ENCODE data around the gene KCNMA1. TPM values are rescaled to one million over a fixed set of nuclear protein-coding genes. Genes with fewer than 3 reads are reported as not detected.

The KCNMA1 gene
- total RNA-seq, 2 donors from 2014 or later: 0.48 to 0.56 TPM

DNA sequence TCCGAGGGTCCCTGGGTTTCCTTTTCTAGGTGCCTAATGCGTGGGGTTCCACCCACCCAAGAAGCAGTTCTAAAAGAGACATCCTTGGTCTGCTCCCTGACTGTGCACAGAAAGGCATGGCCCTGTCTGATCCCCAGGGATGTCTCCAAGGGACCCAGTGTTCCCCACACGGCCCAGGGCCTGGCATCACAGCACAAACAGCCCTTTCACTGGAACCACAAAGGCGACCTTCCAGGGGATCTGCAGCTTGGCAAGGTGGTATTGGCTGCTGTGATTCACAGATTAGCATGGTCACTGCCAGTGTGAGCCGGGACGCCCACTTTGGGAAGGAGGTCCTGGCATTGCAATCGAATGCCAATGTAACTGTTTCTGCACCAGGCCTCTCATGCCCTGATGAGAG lies 6.4 kb downstream of the KCNMA1 start:
- H3K27ac Mint-ChIP-seq: no peak overlapping the region
- no peaks in the 10 kb centered on the region for H3K4me1 Mint-ChIP-seq
- no peaks in the 10 kb centered on the region for H3K36me3 Mint-ChIP-seq (ENCODE audit: low read depth)
- no peak overlapping the region for H3K4me3 Mint-ChIP-seq
- no peak for ATAC-seq (replicated peaks)
- H3K27me3 Mint-ChIP-seq: peaks cover 31% of the 10 kb centered on the region
- H3K9me3 Mint-ChIP-seq: no peaks in the 10 kb centered on the region

DNA sequence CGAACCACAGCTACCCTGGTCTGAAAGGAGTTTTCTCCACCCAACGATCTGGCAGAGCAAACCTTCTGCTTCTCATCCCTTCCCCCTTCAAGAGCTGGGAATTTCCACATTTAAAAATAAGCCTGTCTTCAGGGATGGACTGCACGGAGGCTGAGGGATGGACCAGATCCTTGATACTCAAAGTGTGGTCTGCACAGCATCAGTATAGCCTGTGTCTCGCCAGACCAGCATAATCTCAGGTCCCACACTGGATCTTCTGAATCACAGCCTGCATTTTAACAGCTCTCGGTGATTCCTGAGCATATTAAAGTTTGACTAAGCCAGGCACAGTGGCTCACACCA lies 7.1 kb downstream of the KCNMA1 start:
- Mint-ChIP-seq H3K9me3 (no peaks in the 10 kb centered on the region), H3K27me3 (peaks cover 23% of the 10 kb centered on the region), H3K27ac (no peak overlapping the region), H3K4me1 (no peaks in the 10 kb centered on the region), H3K4me3 (no peak overlapping the region), H3K36me3 (ENCODE audit: low read depth) (no peaks in the 10 kb centered on the region)
- ATAC-seq (replicated peaks): no peak

DNA sequence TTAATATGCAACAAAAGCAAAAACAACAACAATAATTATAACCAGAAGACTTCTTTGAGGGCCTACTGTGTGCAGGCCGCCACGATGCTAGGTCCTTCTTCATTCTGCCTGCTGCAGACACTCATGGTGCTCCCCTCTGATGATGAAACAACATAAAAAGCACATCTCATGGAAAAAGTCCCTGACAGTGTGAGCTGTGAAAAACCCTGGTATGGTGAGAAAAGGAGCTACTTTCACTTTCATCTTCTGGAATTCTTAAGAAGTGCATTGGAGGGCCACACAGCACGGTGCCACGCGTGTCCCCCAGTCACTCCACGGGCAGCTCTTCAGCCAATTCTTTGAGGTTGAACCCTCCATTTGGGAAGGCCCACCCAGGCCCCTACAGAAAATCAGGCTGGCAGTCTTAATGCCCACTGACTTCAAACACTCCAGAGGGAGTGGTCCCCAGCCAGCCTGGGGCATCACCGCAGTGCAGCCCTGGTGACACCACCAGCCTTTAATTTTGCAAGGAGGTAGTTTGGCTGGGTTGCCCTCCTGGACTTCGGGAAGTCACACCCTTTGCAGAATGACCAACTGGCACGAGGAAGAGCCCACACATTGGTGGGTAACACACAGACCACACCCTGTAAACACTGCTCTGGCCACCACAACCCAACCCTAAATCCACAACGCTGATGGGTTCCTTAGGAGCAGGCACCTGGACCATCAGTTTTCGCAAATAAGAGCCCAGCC lies 7.7 kb downstream of the KCNMA1 start:
- Mint-ChIP-seq H3K4me1 (no peaks in the 10 kb centered on the region), H3K4me3 (no peak overlapping the region), H3K27ac (no peak overlapping the region), H3K27me3 (peaks cover 18% of the 10 kb centered on the region), H3K36me3 (ENCODE audit: low read depth) (no peaks in the 10 kb centered on the region), H3K9me3 (no peaks in the 10 kb centered on the region)
- no peak for ATAC-seq (replicated peaks)

GRCh38 chr10:77628906-77629730 lies 8.5 kb downstream of the KCNMA1 start:
- Mint-ChIP-seq H3K9me3 (no peaks in the 10 kb centered on the region), H3K27ac (no peak overlapping the region), H3K4me3 (no peak overlapping the region), H3K36me3 (ENCODE audit: low read depth) (no peaks in the 10 kb centered on the region), H3K27me3 (peaks cover 11% of the 10 kb centered on the region), H3K4me1 (no peaks in the 10 kb centered on the region)
- ATAC-seq (replicated peaks): no peak

GRCh38 chr10:77626266-77626935 lies 11.2 kb downstream of the KCNMA1 start:
- Mint-ChIP-seq H3K4me1 (peaks cover 4% of the 10 kb centered on the region), H3K27ac (no peak overlapping the region), H3K36me3 (ENCODE audit: low read depth) (no peaks in the 10 kb centered on the region), H3K9me3 (no peaks in the 10 kb centered on the region), H3K4me3 (no peak overlapping the region), H3K27me3 (peaks cover 4% of the 10 kb centered on the region)
- ATAC-seq (replicated peaks): no peak

DNA sequence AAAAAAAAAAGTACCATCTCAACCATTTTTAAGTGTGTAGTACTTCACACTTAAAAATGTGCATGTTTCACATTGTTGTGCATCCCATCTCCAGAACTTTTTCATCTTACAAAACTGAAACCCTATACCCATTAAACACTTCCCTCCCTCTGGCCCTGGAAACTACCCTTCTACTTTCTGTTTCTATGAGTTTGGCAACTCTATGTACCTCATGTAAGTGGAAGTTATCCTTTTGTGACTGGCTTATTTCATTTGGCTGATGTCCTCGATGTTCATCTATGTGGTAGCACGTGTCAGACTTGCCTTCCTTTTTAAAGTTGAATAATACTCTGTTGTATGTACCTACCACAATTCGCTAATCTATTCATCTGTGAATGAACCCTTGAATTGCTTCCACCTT lies 12.2 kb downstream of the KCNMA1 start:
- H3K4me3 Mint-ChIP-seq: no peak overlapping the region
- no peak overlapping the region for H3K27ac Mint-ChIP-seq
- peaks cover 4% of the 10 kb centered on the region for H3K27me3 Mint-ChIP-seq
- no peak for ATAC-seq (replicated peaks)
- H3K36me3 Mint-ChIP-seq (ENCODE audit: low read depth): no peaks in the 10 kb centered on the region
- no peaks in the 10 kb centered on the region for H3K9me3 Mint-ChIP-seq
- peaks cover 4% of the 10 kb centered on the region for H3K4me1 Mint-ChIP-seq

- Mint-ChIP-seq H3K9me3 (no peaks in the 10 kb centered on the region), H3K4me3 (no peak overlapping the region), H3K27me3 (no peaks in the 10 kb centered on the region), H3K27ac (no peak overlapping the region), H3K4me1 (peaks cover 4% of the 10 kb centered on the region), H3K36me3 (ENCODE audit: low read depth) (no peaks in the 10 kb centered on the region)
- no peak for ATAC-seq (replicated peaks)
These were observed 14.7 kb downstream of the KCNMA1 start for GRCh38 chr10:77622889-77623291.

DNA sequence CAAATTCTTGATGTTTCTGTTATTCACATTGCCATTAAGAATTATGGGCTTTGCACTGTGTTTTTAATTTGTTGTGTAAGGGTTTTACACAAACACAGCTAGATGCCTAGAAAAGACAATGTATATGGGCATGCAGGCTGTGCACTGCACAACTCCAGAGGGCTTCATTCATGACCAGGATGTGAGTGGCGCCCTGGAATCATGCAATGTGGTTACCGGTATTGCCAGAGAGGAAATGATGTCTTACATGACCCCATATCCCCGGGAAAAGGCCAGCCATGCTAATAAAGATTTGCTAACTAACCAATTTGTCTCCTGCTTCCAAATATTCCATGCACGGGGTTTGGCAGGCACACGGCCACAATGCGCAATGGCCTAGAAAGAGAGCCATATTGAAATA lies 16.9 kb downstream of the KCNMA1 start:
- Mint-ChIP-seq H3K27ac (no peak overlapping the region), H3K4me3 (no peak overlapping the region), H3K4me1 (peaks cover 4% of the 10 kb centered on the region), H3K36me3 (ENCODE audit: low read depth) (no peaks in the 10 kb centered on the region), H3K9me3 (no peaks in the 10 kb centered on the region), H3K27me3 (peaks cover 5% of the 10 kb centered on the region)
- no peak for ATAC-seq (replicated peaks)

DNA sequence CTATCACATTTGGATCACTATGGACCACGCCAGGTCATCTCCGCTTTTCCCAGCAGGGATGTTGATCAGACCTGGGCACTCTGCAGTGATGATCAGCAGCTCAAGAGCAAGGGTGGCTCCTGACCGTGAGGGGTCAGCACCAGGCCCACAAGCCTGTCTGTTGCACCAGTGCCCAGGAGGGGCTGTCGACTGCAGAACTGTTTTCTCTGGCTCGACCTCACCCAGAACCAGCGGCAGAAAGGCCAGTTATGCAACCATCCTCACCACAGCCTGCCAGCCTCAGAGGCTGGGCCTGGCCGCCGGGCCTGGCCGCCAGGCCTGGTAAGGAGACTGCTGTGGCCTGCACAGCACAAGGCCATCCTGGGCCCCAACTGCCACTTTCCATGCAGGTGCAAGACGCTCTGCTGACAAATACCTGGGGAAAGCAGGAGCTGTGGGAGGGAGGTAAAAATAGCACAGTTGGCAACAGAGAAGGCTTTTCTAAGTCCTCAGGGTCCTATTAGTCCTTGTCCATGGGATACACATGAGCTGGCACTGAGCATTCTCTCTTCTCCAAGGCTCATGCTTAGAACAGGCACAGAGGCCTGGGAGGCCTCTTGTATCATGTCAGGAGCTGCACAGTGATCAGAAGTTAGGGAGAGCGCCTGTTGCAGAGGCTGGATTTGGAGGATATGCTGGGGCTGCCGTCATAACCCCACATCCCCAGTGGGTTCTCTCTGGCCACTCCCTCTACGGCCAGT lies 17.5 kb downstream of the KCNMA1 start:
- no peak for ATAC-seq (replicated peaks)
- no peak overlapping the region for H3K4me3 Mint-ChIP-seq
- peaks cover 4% of the 10 kb centered on the region for H3K4me1 Mint-ChIP-seq
- peaks cover 8% of the 10 kb centered on the region for H3K27me3 Mint-ChIP-seq
- no peak overlapping the region for H3K27ac Mint-ChIP-seq
- H3K9me3 Mint-ChIP-seq: no peaks in the 10 kb centered on the region
- H3K36me3 Mint-ChIP-seq (ENCODE audit: low read depth): no peaks in the 10 kb centered on the region

DNA sequence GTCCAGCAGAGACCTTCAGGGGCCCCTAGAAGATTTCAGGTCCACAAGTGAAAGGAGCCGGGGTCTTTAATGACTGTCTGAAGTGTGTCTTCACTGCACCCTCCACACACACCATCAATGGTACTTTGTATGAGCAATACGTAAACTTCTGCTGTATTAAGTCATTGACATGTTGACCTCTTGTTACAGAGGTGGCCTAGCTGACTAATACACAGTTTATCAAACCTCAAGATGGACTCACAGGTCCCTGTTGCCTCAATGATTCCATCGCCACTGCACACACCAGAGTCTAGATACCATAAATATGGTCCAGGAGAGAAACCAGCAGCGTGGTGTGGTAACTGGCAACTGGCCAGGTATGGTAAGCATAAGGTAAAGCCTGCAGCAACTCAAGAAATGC lies 19.5 kb downstream of the KCNMA1 start:
- ATAC-seq (replicated peaks): no peak
- peaks cover 4% of the 10 kb centered on the region for H3K4me1 Mint-ChIP-seq
- H3K36me3 Mint-ChIP-seq (ENCODE audit: low read depth): no peaks in the 10 kb centered on the region

GRCh38 chr10:77616766-77617165 lies 20.8 kb downstream of the KCNMA1 start:
- Mint-ChIP-seq H3K9me3 (no peaks in the 10 kb centered on the region), H3K36me3 (ENCODE audit: low read depth) (no peaks in the 10 kb centered on the region), H3K27me3 (peaks cover 8% of the 10 kb centered on the region), H3K4me3 (no peak overlapping the region), H3K27ac (no peak overlapping the region), H3K4me1 (no peaks in the 10 kb centered on the region)
- no peak for ATAC-seq (replicated peaks)

More for the DNA sequence above, 19.5 kb downstream of the KCNMA1 start:
- H3K27ac Mint-ChIP-seq: no peak overlapping the region
- H3K4me3 Mint-ChIP-seq: no peak overlapping the region
- no peaks in the 10 kb centered on the region for H3K9me3 Mint-ChIP-seq
- H3K27me3 Mint-ChIP-seq: peaks cover 8% of the 10 kb centered on the region

GRCh38 chr10:77614778-77615625 lies 22.6 kb downstream of the KCNMA1 start:
- H3K9me3 Mint-ChIP-seq: no peaks in the 10 kb centered on the region
- H3K27ac Mint-ChIP-seq: no peak overlapping the region
- no peaks in the 10 kb centered on the region for H3K36me3 Mint-ChIP-seq (ENCODE audit: low read depth)
- H3K27me3 Mint-ChIP-seq: peaks cover 8% of the 10 kb centered on the region
- H3K4me1 Mint-ChIP-seq: no peaks in the 10 kb centered on the region
- no peak overlapping the region for H3K4me3 Mint-ChIP-seq
- ATAC-seq (replicated peaks): no peak

GRCh38 chr10:77613476-77614130 lies 24.0 kb downstream of the KCNMA1 start:
- Mint-ChIP-seq H3K9me3 (no peaks in the 10 kb centered on the region), H3K27me3 (peaks cover 12% of the 10 kb centered on the region), H3K36me3 (ENCODE audit: low read depth) (no peaks in the 10 kb centered on the region), H3K4me3 (no peak overlapping the region), H3K27ac (no peak overlapping the region), H3K4me1 (no peaks in the 10 kb centered on the region)
- no peak for ATAC-seq (replicated peaks)

All from activated T-helper 17 cell treated with anti-CD3 and anti-CD28 coated beads, Interleukin-2, amount 50 U/mL, for 72 hours (primary cell).